22Rv1 (cell line): ENCODE data around the gene ZNF101.

Experiments
- ZFX ChIP-seq: fragments of 450-650 bp; IDR thresholded peaks from 2 replicates; pipeline ENCODE4 v1.6.1; 2017; ENCODE audit warnings: antibody characterized with exemption, borderline replicate concordance
- TF ChIP-seq, protein P1 (sequence below): fragments of 450-650 bp; IDR thresholded peaks from 2 replicates; pipeline ENCODE4 v1.5.1; 2017; ENCODE audit warnings: mild to moderate bottlenecking

DNA sequence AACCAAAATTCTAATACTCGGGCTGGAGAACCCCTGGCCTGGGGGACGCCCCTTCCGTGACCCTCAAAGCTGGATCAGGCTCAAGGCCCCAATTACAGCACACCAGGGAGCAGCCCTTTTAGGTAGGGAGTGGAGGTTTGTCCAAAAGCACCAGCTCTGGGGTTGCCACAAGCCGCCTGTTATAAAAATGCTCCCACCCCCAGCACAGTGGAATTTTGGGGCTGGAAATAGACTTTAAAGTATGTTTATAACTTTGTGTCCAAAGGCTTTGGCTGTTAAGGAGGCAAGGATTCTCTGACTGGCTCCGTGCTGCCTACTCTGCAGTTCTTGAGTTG is 24.6 kb upstream of the ZNF101 start:
- TF ChIP-seq, protein P1, sequence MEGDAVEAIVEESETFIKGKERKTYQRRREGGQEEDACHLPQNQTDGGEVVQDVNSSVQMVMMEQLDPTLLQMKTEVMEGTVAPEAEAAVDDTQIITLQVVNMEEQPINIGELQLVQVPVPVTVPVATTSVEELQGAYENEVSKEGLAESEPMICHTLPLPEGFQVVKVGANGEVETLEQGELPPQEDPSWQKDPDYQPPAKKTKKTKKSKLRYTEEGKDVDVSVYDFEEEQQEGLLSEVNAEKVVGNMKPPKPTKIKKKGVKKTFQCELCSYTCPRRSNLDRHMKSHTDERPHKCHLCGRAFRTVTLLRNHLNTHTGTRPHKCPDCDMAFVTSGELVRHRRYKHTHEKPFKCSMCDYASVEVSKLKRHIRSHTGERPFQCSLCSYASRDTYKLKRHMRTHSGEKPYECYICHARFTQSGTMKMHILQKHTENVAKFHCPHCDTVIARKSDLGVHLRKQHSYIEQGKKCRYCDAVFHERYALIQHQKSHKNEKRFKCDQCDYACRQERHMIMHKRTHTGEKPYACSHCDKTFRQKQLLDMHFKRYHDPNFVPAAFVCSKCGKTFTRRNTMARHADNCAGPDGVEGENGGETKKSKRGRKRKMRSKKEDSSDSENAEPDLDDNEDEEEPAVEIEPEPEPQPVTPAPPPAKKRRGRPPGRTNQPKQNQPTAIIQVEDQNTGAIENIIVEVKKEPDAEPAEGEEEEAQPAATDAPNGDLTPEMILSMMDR, result peak; percentile 59
- TF ChIP-seq ZFX, result no peak
